HepG2 (cell line): ENCODE measurements around the gene DGAT2. TPM values are rescaled to one million over a fixed set of nuclear protein-coding genes. Genes with fewer than 3 reads are reported as not detected.

ENCODE experiments used
- ATM ChIP-seq: fragments of 450-650 bp; IDR thresholded peaks from 2 replicates; pipeline ENCODE4 v1.7.1; 2017; ENCODE audit warnings: mild to moderate bottlenecking, borderline replicate concordance
- CBX5 ChIP-seq: sonication (generic); formaldehyde crosslinking; IDR thresholded peaks from 2 replicates; pipeline ENCODE4 v1.4.0; 2020; ENCODE audit warnings: missing genetic modification reagents, borderline replicate concordance
- CENPBD1 ChIP-seq: sonication (generic); formaldehyde crosslinking; IDR thresholded peaks from 2 replicates; pipeline ENCODE4 v1.8.0; 2022; ENCODE audit warnings: missing genetic modification reagents, low read depth, mild to moderate bottlenecking, borderline replicate concordance
- E2F2 ChIP-seq: sonication (generic); formaldehyde crosslinking; IDR thresholded peaks from 2 replicates; pipeline ENCODE4 v1.4.0; 2020; ENCODE audit warnings: missing genetic modification reagents, borderline replicate concordance
- EHMT2 ChIP-seq: fragments of 200-600 bp; sonication (generic); IDR thresholded peaks from 2 replicates; pipeline ENCODE4 v1.7.0; 2017; ENCODE audit warnings: antibody characterized with exemption, low read depth, low read length, borderline replicate concordance
- GZF1 ChIP-seq: sonication (generic); formaldehyde crosslinking; IDR thresholded peaks from 2 replicates; pipeline ENCODE4 v1.5.1; 2020; ENCODE audit warnings: mild to moderate bottlenecking, missing genetic modification reagents
- NR2F6 ChIP-seq, 2 experiments: IDR thresholded peaks; 2 replicates each; pipeline ENCODE4 v1.6.1; 2016; ENCODE audit warnings: antibody characterized with exemption in 1 of 2, mild to moderate bottlenecking in 1 of 2
- RAD21 ChIP-seq: fragments of 450-650 bp; formaldehyde crosslinking; IDR thresholded peaks from 2 replicates; pipeline ENCODE4 v1.5.0; 2020; ENCODE audit warnings: mild to moderate bottlenecking
- RAD51 ChIP-seq: fragments of 450-650 bp; IDR thresholded peaks from 2 replicates; pipeline ENCODE4 v1.6.1; 2016; ENCODE audit warnings: borderline replicate concordance
- ZBTB34 ChIP-seq: sonication (generic); formaldehyde crosslinking; IDR thresholded peaks from 2 replicates; pipeline ENCODE4 v1.8.0; 2022; ENCODE audit warnings: mild to moderate bottlenecking, missing genetic modification reagents
- ZBTB7A ChIP-seq: sonication (generic); formaldehyde crosslinking; IDR thresholded peaks from 2 replicates; pipeline ENCODE4 v1.8.0; 2022; ENCODE audit warnings: mild to moderate bottlenecking, missing genetic modification reagents
- ZFP36L1 ChIP-seq: sonication (generic); formaldehyde crosslinking; IDR thresholded peaks from 2 replicates; pipeline ENCODE4 v1.8.0; 2022; ENCODE audit warnings: mild to moderate bottlenecking, missing genetic modification reagents, moderate library complexity
- ZFP91 ChIP-seq: sonication (generic); formaldehyde crosslinking; IDR thresholded peaks from 2 replicates; pipeline ENCODE4 v1.9.0; 2022; ENCODE audit warnings: missing genetic modification reagents, mild to moderate bottlenecking, borderline replicate concordance
- ZKSCAN5 ChIP-seq: sonication (generic); formaldehyde crosslinking; IDR thresholded peaks from 2 replicates; pipeline ENCODE4 v1.5.1; 2020; ENCODE audit warnings: mild to moderate bottlenecking, missing genetic modification reagents
- ZNF432 ChIP-seq: sonication (generic); formaldehyde crosslinking; IDR thresholded peaks from 2 replicates; pipeline ENCODE4 v1.5.0; 2020; ENCODE audit warnings: missing genetic modification reagents, mild to moderate bottlenecking, borderline replicate concordance
- polyA plus RNA-seq, 8 experiments: library from polyadenylated mRNA; depleted of rRNA in 3 of 8; stranded (reverse) in 7 of 8; unstranded in 1 of 8; fragments of >200 nt; fragmentation: Illumina TruSeq in 4 of 8; extraction: Trizol in 4 of 8; gene quantifications; 2 replicates each; pipeline versions ENCODE4 v1.2.1 to v1.2.3, GENCODE V29; 2011 to 2016; ENCODE audit warnings: low read depth in 4 of 8, missing spikeins in 1 of 8, mixed read lengths in 1 of 8; ENCODE audit not compliant: insufficient read depth in 1 of 8
- total RNA-seq, 5 experiments: library from RNA; depleted of rRNA; stranded (reverse); fragments of >200 nt; fragmentation: Illumina TruSeq; extraction: Trizol; gene quantifications; 2 replicates each; pipeline ENCODE4 v1.2.3, GENCODE V29; 2016; ENCODE audit warnings: low read depth in 1 of 5
- TF ChIP-seq, protein P1 (sequence below), 2 experiments: sonication (generic) in 1 of 2; formaldehyde crosslinking in 1 of 2; IDR thresholded peaks; 2 replicates each; pipeline versions ENCODE4 v1.5.1 to v1.6.1; 2011 to 2020; ENCODE audit warnings: borderline replicate concordance in 1 of 2, low read depth in 1 of 2, low read length in 1 of 2, mild to moderate bottlenecking in 1 of 2, missing genetic modification reagents in 1 of 2, moderate library complexity in 1 of 2
- TF ChIP-seq, protein P2 (sequence below): sonication (generic); formaldehyde crosslinking; IDR thresholded peaks from 2 replicates; pipeline ENCODE4 v1.8.0; 2022; ENCODE audit warnings: mild to moderate bottlenecking, missing genetic modification reagents, moderate library complexity
- TF ChIP-seq, protein P3 (sequence below): sonication (generic); formaldehyde crosslinking; IDR thresholded peaks from 2 replicates; pipeline ENCODE4 v1.5.0; 2020; ENCODE audit warnings: missing genetic modification reagents

The DGAT2 gene
- total and polyA plus RNA-seq, 2 of the 13 experiments (the other 11 are each of a cell fraction or from before 2014, with no cell fraction given) = 39.0 to 65.6 TPM

DNA sequence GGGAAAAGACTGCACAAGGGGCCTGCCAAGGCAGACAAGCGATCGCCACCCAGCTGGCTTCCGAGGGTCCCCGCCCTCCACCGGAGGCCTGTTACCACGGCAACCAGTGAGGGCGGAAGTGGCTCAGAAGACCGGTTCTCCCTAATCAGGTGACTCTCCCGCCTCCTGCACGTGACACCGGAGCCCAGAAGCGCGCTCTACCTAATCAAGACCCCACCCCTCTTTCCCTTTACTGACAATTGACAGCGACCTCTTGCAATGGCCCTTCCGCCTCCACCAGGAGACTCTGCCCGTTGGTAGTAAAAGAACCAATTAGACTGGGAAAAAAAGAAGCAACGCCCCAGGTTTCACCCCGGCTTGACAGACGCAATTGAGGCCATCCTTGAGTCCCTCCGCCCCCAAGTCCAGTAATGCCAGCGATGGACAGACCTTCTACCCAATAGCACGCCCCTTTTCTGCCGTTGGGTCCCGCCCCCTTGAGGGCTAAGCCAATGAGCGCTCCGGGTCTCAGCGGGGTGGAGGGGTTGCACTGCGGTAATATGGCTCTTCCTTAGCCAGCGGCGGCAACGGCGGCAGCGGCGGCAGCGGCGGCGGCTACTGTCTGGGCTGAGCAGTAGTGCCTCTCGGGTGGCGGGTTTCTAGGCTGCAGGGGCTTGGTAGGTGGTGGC is 46.2 kb downstream of the DGAT2 start, which contains the start of gene UVRAG (continued):
- TF ChIP-seq, protein P1, sequence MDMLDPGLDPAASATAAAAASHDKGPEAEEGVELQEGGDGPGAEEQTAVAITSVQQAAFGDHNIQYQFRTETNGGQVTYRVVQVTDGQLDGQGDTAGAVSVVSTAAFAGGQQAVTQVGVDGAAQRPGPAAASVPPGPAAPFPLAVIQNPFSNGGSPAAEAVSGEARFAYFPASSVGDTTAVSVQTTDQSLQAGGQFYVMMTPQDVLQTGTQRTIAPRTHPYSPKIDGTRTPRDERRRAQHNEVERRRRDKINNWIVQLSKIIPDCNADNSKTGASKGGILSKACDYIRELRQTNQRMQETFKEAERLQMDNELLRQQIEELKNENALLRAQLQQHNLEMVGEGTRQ (IDR thresholded peaks at IDR 0.05; ENCODE audit: low read depth, low read length) = peak; percentile 99
- TF ChIP-seq, protein P1 (CRISPR knock-in tag; IDR thresholded peaks at IDR 0.05; ENCODE audit: borderline replicate concordance) = peak; percentile 100
- TF ChIP-seq ZNF432 = no peak
- no peak for TF ChIP-seq E2F2 (CRISPR knock-in tag)
- no peak for TF ChIP-seq ATM
- no peak; the same call in 1 of the 2 replicates for TF ChIP-seq EHMT2
- peak; percentile 97 for TF ChIP-seq RAD51
- TF ChIP-seq GZF1 (CRISPR knock-in tag) = no peak
- TF ChIP-seq, protein P2, sequence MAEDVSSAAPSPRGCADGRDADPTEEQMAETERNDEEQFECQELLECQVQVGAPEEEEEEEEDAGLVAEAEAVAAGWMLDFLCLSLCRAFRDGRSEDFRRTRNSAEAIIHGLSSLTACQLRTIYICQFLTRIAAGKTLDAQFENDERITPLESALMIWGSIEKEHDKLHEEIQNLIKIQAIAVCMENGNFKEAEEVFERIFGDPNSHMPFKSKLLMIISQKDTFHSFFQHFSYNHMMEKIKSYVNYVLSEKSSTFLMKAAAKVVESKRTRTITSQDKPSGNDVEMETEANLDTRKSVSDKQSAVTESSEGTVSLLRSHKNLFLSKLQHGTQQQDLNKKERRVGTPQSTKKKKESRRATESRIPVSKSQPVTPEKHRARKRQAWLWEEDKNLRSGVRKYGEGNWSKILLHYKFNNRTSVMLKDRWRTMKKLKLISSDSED (CRISPR knock-in tag) = no peak
- TF ChIP-seq CENPBD1 (CRISPR knock-in tag) = no peak
- TF ChIP-seq ZFP36L1 (CRISPR knock-in tag) = no peak
- 0 out of 2 replicates have a peak, but pooled peaks have one; percentile 37 for TF ChIP-seq RAD21 (CRISPR knock-in tag)
- TF ChIP-seq ZBTB7A = no peak
- TF ChIP-seq, protein P3, sequence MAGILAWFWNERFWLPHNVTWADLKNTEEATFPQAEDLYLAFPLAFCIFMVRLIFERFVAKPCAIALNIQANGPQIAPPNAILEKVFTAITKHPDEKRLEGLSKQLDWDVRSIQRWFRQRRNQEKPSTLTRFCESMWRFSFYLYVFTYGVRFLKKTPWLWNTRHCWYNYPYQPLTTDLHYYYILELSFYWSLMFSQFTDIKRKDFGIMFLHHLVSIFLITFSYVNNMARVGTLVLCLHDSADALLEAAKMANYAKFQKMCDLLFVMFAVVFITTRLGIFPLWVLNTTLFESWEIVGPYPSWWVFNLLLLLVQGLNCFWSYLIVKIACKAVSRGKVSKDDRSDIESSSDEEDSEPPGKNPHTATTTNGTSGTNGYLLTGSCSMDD (CRISPR knock-in tag) = no peak
- no peak for TF ChIP-seq ZBTB34 (CRISPR knock-in tag)
- no peak; the same call in 1 of the 2 replicates for TF ChIP-seq ZFP91 (CRISPR knock-in tag)
- no peak for TF ChIP-seq ZKSCAN5 (CRISPR knock-in tag)
- TF ChIP-seq CBX5 = no peak
- TF ChIP-seq NR2F6 (IDR thresholded peaks at IDR 0.05) = no peak
- TF ChIP-seq NR2F6 (CRISPR knock-in tag; IDR thresholded peaks at IDR 0.05) = no peak
